ENCODE measurements around the gene CCDC187. TPM values are rescaled to one million over a fixed set of nuclear protein-coding genes. Genes with fewer than 3 reads are reported as not detected.

The CCDC187 gene
- total and polyA plus RNA-seq, 2 of the 8 experiments (the other 6 are each of a cell fraction or from before 2014, with no cell fraction given): 0.02 TPM; not detected in 1

GRCh38 chr9:136318111-136318775, 14.3 kb upstream of the CCDC187 start (continued):
- TF ChIP-seq RNF2 (IDR thresholded peaks at IDR 0.05; ENCODE audit: borderline replicate concordance, low read depth, low read length, missing control alignments, poor library complexity, severe bottlenecking) (no peak), KDM1A (IDR thresholded peaks at IDR 0.05; ENCODE audit: borderline replicate concordance, low read length) (no peak), ATF2 (IDR thresholded peaks at IDR 0.05; ENCODE audit: low read length) (no peak), CBX5 (IDR thresholded peaks at IDR 0.05; ENCODE audit: low read depth, low read length) (no peak), TBP (IDR thresholded peaks at IDR 0.05; ENCODE audit: low read depth, low read length) (no peak), ZNF274 (IDR thresholded peaks at IDR 0.05; ENCODE audit: borderline replicate concordance, extremely low read depth, low read length) (no peak)
